ENCODE results near the gene IFNLR1.

Gene IFNLR1

GRCh38 chr1:24226749-24227148, 39.7 kb upstream of the IFNLR1 start:
- Histone ChIP-seq H3K36me3 (no peaks in the 10 kb centered on the region), H3K4me3 (ENCODE audit: low read depth, low read length) (no peak overlapping the region), H3K27me3 (ENCODE audit: insufficient read depth, low read depth, severe bottlenecking) (no peaks in the 10 kb centered on the region), H3K9me3 (ENCODE audit: severe bottlenecking) (no peaks in the 10 kb centered on the region), H3K27ac (no peak overlapping the region)
- DNase-seq = no peak
- no peak for TF ChIP-seq CTCF (IDR thresholded peaks at IDR 0.05; ENCODE audit: low read depth, low read length)

- H3K9me3 ChIP-seq (ENCODE audit: severe bottlenecking) = no peaks in the 10 kb centered on the region
- no peak overlapping the region for H3K4me3 ChIP-seq (ENCODE audit: low read depth, low read length)
- no peak for DNase-seq
- H3K36me3 ChIP-seq = no peaks in the 10 kb centered on the region
- H3K27me3 ChIP-seq (ENCODE audit: insufficient read depth, low read depth, severe bottlenecking) = no peaks in the 10 kb centered on the region
- TF ChIP-seq CTCF (IDR thresholded peaks at IDR 0.05; ENCODE audit: low read depth, low read length) = no peak
- no peak overlapping the region for H3K27ac ChIP-seq
Measured at GRCh38 chr1:24224761-24225160, 37.7 kb upstream of the IFNLR1 start.

GRCh38 chr1:24224086-24224485, 37.0 kb upstream of the IFNLR1 start:
- DNase-seq = no peak
- H3K27me3 ChIP-seq (ENCODE audit: insufficient read depth, low read depth, severe bottlenecking) = no peaks in the 10 kb centered on the region
- H3K4me3 ChIP-seq (ENCODE audit: low read depth, low read length) = no peak overlapping the region
- no peak overlapping the region for H3K27ac ChIP-seq
- no peaks in the 10 kb centered on the region for H3K9me3 ChIP-seq (ENCODE audit: severe bottlenecking)
- no peak for TF ChIP-seq CTCF (IDR thresholded peaks at IDR 0.05; ENCODE audit: low read depth, low read length)
- no peaks in the 10 kb centered on the region for H3K36me3 ChIP-seq

- TF ChIP-seq CTCF (IDR thresholded peaks at IDR 0.05; ENCODE audit: low read depth, low read length) = no peak
- H3K27me3 ChIP-seq (ENCODE audit: insufficient read depth, low read depth, severe bottlenecking) = no peaks in the 10 kb centered on the region
Measured at GRCh38 chr1:24222793-24223192, 35.7 kb upstream of the IFNLR1 start.

GRCh38 chr1:24222008-24222605, 35.0 kb upstream of the IFNLR1 start:
- Histone ChIP-seq H3K27me3 (ENCODE audit: insufficient read depth, low read depth, severe bottlenecking) (no peaks in the 10 kb centered on the region), H3K36me3 (no peaks in the 10 kb centered on the region), H3K4me3 (ENCODE audit: low read depth, low read length) (no peak overlapping the region), H3K27ac (no peak overlapping the region), H3K9me3 (ENCODE audit: severe bottlenecking) (no peaks in the 10 kb centered on the region)
- no peak for DNase-seq
- TF ChIP-seq CTCF (IDR thresholded peaks at IDR 0.05; ENCODE audit: low read depth, low read length) = no peak

More at GRCh38 chr1:24222793-24223192, 35.7 kb upstream of the IFNLR1 start:
- DNase-seq = no peak
- H3K4me3 ChIP-seq (ENCODE audit: low read depth, low read length) = no peak overlapping the region
- no peak overlapping the region for H3K27ac ChIP-seq
- no peaks in the 10 kb centered on the region for H3K9me3 ChIP-seq (ENCODE audit: severe bottlenecking)
- H3K36me3 ChIP-seq = no peaks in the 10 kb centered on the region

- no peak for DNase-seq
- no peaks in the 10 kb centered on the region for H3K9me3 ChIP-seq (ENCODE audit: severe bottlenecking)
- TF ChIP-seq CTCF (IDR thresholded peaks at IDR 0.05; ENCODE audit: low read depth, low read length) = no peak
- no peaks in the 10 kb centered on the region for H3K27me3 ChIP-seq (ENCODE audit: insufficient read depth, low read depth, severe bottlenecking)
- H3K4me3 ChIP-seq (ENCODE audit: low read depth, low read length) = no peak overlapping the region
- H3K36me3 ChIP-seq = no peaks in the 10 kb centered on the region
- H3K27ac ChIP-seq = no peak overlapping the region
Measured at GRCh38 chr1:24221246-24221645, 34.2 kb upstream of the IFNLR1 start.

Data from WERI-Rb-1 (cell line).